Fibroblast of skin of right quadriceps (primary cell): ENCODE results near the gene SYNM.

ENCODE experiments used
- DNase-seq: peaks from one replicate; pipeline ENCODE4 v3.0.0-alpha.2; 2013

The SYNM gene

GRCh38 chr15:99169769-99170311, 65.0 kb downstream of the SYNM start:
- DNase-seq = peak; percentile 79

- DNase-seq = no peak
Observed at GRCh38 chr15:99170476-99171065, 65.7 kb downstream of the SYNM start.

- DNase-seq = no peak
Observed at GRCh38 chr15:99172171-99172570, 67.3 kb downstream of the SYNM start.

DNA sequence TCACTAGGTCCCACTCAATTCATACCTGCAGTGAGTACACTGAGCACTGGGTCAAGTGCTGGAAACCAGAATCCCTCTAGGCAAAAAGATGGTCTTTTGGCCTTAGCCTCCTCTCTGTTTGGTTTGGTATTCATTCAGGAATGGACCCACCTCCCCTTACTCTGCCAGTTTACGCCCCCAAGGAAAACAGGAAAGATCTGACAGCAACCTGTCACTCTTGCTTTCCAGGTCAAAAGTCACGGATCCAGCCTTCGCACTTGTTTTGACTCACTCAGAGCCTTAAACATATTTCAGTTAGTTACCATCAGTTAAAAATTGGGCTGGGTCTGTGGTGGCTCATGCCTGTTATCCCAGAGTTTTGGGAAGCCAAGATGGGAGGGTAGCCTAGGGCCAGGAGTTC, 68.1 kb downstream of the SYNM start:
- no peak for DNase-seq

DNA sequence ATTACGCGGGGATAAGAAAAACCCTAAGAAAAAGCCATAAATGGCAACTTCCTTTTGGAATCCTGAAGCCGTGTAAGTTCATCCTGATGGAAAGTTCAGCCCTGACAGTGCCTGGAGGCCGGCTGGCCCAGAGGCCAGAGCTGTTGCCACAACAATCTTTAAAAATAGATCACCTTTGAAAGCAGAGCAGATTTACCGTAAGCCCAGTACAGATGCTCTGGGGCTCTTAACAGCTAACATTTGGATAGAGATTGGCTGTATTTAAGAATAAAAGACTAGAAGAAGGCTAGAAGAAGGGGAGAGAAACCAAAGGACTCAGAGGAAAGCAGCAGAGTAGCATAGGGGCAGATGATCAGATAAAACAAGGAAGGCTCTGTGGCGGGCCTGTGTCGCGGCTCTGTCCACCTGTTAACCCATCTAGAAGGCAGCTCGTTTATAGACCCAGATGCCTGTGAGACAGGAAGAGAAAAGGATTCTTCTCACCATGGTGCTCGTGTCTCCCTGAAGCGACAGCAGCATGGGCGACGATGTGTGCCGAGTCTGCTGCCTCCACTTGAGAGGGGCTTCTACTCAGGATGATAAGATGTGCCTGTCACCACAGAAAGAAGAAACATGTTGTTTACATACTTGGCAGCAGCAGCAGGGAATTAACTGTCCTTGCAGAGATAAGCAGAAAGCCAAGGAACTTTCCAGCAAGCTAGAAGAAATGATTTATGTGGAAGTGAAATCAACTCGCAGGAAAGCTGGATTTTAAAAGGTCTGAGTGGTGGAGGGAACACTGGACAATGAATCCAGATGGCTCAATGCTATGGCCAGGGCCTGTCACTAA, 69.9 kb downstream of the SYNM start:
- DNase-seq = no peak

GRCh38 chr15:99176757-99177156, 71.9 kb downstream of the SYNM start:
- DNase-seq = no peak

GRCh38 chr15:99177679-99178078, 72.8 kb downstream of the SYNM start:
- no peak for DNase-seq

DNA sequence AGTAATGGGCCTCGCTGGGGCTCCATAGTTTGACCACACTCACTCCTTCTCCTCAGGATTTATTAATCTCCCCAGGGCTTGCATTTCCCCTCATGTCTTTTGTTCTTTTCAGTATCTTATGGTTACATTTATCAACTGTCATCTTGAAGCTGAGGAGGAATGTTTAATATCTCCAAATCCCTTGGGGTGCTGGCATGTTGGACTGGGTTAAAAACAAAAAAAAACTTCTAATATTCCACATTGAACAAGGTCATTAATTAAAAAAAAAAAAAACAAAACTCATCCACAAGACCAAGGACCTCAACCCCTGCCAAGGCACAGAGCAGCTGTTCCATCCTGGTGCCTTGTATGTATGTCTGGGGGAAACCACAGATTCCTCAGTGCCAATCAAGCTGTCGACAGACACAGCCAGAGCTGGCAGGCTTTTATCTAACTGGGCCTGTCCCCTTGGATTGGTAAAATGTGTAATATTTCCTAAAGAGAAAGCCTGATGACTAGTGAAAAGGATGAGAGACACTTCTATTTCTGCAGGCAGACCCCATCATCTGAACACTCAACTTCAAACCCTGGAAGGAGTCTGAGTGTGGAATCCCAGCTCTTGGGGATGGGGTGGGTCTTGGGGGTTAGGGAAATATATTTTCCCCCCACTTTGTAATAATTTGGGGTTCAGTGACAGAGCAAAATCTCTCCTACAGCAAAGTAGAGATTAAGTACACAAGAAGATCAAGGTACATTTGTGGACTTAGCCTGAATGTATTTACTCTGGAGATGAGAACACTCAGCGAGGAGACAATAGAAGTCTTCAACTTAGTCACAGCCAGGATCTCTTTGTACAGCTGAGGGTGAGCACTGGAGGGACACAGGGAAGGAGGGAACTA, 75.4 kb downstream of the SYNM start:
- DNase-seq = no peak

DNA sequence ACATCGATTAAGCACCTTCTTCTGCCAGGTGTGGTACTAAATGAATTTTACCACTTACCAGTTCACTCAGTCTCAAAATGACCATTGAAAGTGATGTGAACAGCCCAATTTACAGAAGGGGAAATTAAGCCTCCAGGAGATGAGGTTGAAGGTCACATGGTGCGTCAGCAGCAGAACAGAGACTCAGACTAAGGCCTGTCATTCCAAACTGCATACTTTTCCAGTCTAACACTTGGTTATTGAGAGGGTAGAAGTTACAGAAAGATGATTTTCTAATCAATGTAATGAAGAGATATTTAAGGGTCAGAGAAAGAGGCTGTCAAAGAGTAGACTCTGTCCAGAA, 76.1 kb downstream of the SYNM start:
- no peak for DNase-seq

GRCh38 chr15:99181545-99181971, 76.7 kb downstream of the SYNM start:
- DNase-seq = no peak

GRCh38 chr15:99182791-99183190, 77.9 kb downstream of the SYNM start:
- no peak for DNase-seq
